K562 (cell line): Measurements from ENCODE around the gene MYLK3. TPM values are rescaled to one million over a fixed set of nuclear protein-coding genes. Genes with fewer than 3 reads are reported as not detected.

Experiments
- BHLHE40 ChIP-seq: IDR thresholded peaks from 2 replicates; pipeline ENCODE4 v1.6.1; 2011; ENCODE audit warnings: low read length, improper control_type of control experiment
- E2F8 ChIP-seq: fragments of 450-650 bp; IDR thresholded peaks from 2 replicates; pipeline ENCODE4 v1.7.1; 2018; ENCODE audit warnings: mild to moderate bottlenecking, low read depth; ENCODE audit not compliant: partially characterized antibody
- GATAD2A ChIP-seq: fragments of 450-650 bp; IDR thresholded peaks from 2 replicates; pipeline ENCODE4 v1.6.1; 2017
- MAX ChIP-seq: sonication (generic); formaldehyde crosslinking; IDR thresholded peaks from 2 replicates; pipeline ENCODE4 v1.9.0; 2022; ENCODE audit warnings: mild to moderate bottlenecking, missing genetic modification reagents
- MBD1 ChIP-seq: fragments of 250-450 bp; sonication (Bioruptor Pico); IDR thresholded peaks from 2 replicates; pipeline ENCODE4 v1.8.0; 2022; ENCODE audit warnings: inconsistent platforms
- NCOA1 ChIP-seq: fragments of 450-650 bp; IDR thresholded peaks from 2 replicates; pipeline ENCODE4 v1.6.1; 2016; ENCODE audit warnings: low read depth
- NFIX ChIP-seq: fragments of 250-450 bp; sonication (Bioruptor Pico); IDR thresholded peaks from 2 replicates; pipeline ENCODE4 v1.4.0; 2020; ENCODE audit warnings: low read depth, mild to moderate bottlenecking, moderate library complexity
- NRF1 ChIP-seq, 2 experiments: fragments of 450-650 bp; IDR thresholded peaks in 1 of 2; conservative IDR thresholded peaks in 1 of 2; 2 replicates each; pipeline ENCODE4 v1.6.1; 2014; ENCODE audit warnings: mild to moderate bottlenecking in 2 of 2
- PKNOX1 ChIP-seq: fragments of 450-650 bp; IDR thresholded peaks from 2 replicates; pipeline ENCODE4 v1.6.1; 2016
- RHOXF2B ChIP-seq: fragments of 250-450 bp; sonication (Bioruptor Pico); conservative IDR thresholded peaks from 2 replicates; pipeline ENCODE4 v1.5.1; 2021
- SNIP1 ChIP-seq: fragments of 450-650 bp; IDR thresholded peaks from 2 replicates; pipeline ENCODE4 v1.7.1; 2017; ENCODE audit warnings: low read depth, mild to moderate bottlenecking
- XRCC3 ChIP-seq: fragments of 450-650 bp; IDR thresholded peaks from 2 replicates; pipeline ENCODE4 v1.6.1; 2017; ENCODE audit warnings: mild to moderate bottlenecking, moderate library complexity
- ZKSCAN1 ChIP-seq: fragments of 150-350 bp; IDR thresholded peaks from 2 replicates; pipeline ENCODE4 v1.6.1; 2016; ENCODE audit warnings: low read depth, low read length
- ZNF280B ChIP-seq: fragments of 250-450 bp; sonication (Bioruptor Pico); IDR thresholded peaks from 2 replicates; pipeline ENCODE4 v1.5.1; 2021; ENCODE audit warnings: mild to moderate bottlenecking
- ZNF41 ChIP-seq: fragments of 250-450 bp; sonication (Bioruptor Pico); conservative IDR thresholded peaks from 2 replicates; pipeline ENCODE4 v1.4.0; 2020; ENCODE audit warnings: mild to moderate bottlenecking
- ZNF592 ChIP-seq: fragments of 450-650 bp; IDR thresholded peaks from 2 replicates; pipeline ENCODE4 v1.6.1; 2017; ENCODE audit warnings: antibody characterized with exemption, mild to moderate bottlenecking
- polyA plus RNA-seq, 8 experiments: library from polyadenylated mRNA; depleted of rRNA in 4 of 8; stranded (reverse) in 5 of 8; unstranded in 3 of 8; fragments of >200 nt; fragmentation: Nextera tagmentation in 2 of 8; fragmentation: Illumina TruSeq in 1 of 8; extraction: Ambion mirVana in 2 of 8; extraction: Trizol in 1 of 8; gene quantifications; 2 replicates each; pipeline versions ENCODE4 v1.2.1 to v1.2.3, GENCODE V29; 2011 to 2014; ENCODE audit warnings: inconsistent platforms in 1 of 8, missing spikeins in 1 of 8
- total RNA-seq, 7 experiments: library from RNA; depleted of rRNA in 6 of 7; stranded (reverse); fragments of >200 nt in 6 of 7; fragmentation: Illumina TruSeq in 2 of 7; extraction: Trizol in 2 of 7; gene quantifications; 2 replicates each; pipeline versions ENCODE4 v1.2.1 to v1.2.3, GENCODE V29; 2011 to 2021; ENCODE audit warnings: low replicate concordance in 1 of 7

The MYLK3 gene
- total and polyA plus RNA-seq, 9 of the 15 experiments (the other 6 are each of a cell fraction or from before 2014, with no cell fraction given), result 0.69 to 10.7 (median 4.7) TPM

GRCh38 chr16:46747777-46748651 is at the start of gene MYLK3 (continued):
- no peak for TF ChIP-seq MBD1
- TF ChIP-seq NFIX, result no peak
- no peak for TF ChIP-seq ZKSCAN1
- no peak for TF ChIP-seq ZNF41 (CRISPR knock-in tag)
- no peak for TF ChIP-seq E2F8
- 0 out of 4 replicates have a peak, but pooled peaks of 1 of the 2 experiments have one; percentile 13 for TF ChIP-seq NRF1 (conservative IDR thresholded peaks at IDR 0.05 in 1 of 2, IDR thresholded peaks at IDR 0.05 in 1 of 2)
- TF ChIP-seq ZNF280B (CRISPR knock-in tag), result no peak
- peak; percentile 62 for TF ChIP-seq BHLHE40
- no peak for TF ChIP-seq SNIP1
- TF ChIP-seq GATAD2A, result no peak
- TF ChIP-seq XRCC3, result no peak
- TF ChIP-seq MAX (CRISPR knock-in tag), result 0 out of 2 replicates have a peak, but pooled peaks have one; percentile 11
- TF ChIP-seq PKNOX1, result peak; percentile 98
- TF ChIP-seq ZNF592, result peak; percentile 68; the same call in 1 of the 2 replicates
- peak; percentile 33; the same call in 1 of the 2 replicates for TF ChIP-seq NCOA1
- no peak for TF ChIP-seq RHOXF2B (CRISPR knock-in tag)
